Measurements from ENCODE around the gene MAML2.

MAML2 gene

DNA sequence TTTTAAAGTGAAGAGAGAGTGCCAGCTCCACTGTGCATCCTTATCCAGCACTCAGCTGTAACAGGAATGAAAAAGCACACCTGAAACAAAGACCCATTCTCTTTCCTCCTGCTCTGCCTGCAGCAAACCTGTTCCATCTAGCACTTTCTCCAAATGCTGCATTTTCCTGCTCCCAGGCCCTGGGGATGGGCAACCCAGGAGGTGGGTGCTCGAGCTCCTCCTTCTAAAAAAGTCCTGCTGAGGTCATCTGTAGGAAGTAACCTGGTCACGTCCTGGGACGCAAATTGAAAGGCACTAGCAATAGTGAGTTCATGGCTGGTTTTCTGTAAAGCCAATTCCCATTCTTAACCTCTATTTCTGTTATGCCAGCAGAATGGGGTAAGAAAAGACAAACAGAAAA is 173.7 kb downstream of the MAML2 start:
- H3K27ac ChIP-seq, result no peak overlapping the region
- TF ChIP-seq, protein P1, sequence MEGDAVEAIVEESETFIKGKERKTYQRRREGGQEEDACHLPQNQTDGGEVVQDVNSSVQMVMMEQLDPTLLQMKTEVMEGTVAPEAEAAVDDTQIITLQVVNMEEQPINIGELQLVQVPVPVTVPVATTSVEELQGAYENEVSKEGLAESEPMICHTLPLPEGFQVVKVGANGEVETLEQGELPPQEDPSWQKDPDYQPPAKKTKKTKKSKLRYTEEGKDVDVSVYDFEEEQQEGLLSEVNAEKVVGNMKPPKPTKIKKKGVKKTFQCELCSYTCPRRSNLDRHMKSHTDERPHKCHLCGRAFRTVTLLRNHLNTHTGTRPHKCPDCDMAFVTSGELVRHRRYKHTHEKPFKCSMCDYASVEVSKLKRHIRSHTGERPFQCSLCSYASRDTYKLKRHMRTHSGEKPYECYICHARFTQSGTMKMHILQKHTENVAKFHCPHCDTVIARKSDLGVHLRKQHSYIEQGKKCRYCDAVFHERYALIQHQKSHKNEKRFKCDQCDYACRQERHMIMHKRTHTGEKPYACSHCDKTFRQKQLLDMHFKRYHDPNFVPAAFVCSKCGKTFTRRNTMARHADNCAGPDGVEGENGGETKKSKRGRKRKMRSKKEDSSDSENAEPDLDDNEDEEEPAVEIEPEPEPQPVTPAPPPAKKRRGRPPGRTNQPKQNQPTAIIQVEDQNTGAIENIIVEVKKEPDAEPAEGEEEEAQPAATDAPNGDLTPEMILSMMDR (conservative IDR thresholded peaks at IDR 0.05), result no peak
- TF ChIP-seq ZFX (IDR thresholded peaks at IDR 0.05), result no peak

DNA sequence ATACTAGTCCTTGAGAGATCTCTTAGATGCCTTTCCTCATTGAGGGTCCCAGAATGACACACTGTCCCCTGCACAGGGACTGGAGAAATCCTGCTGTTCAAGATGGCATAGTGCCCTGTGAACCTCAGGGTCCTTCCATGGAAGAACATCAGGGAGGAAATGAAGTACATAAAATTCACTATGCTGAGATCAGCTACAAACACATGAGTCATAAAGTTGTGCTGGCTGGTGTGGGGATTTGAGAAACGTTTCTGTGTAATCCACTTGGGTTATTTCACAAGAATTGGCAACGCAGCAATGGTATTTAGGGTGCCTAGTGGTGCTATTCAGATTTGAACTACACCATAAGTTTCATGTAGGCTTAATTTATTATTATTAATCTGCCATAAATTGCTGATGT is 174.4 kb downstream of the MAML2 start:
- TF ChIP-seq, protein P1 (conservative IDR thresholded peaks at IDR 0.05), result no peak
- no peak for TF ChIP-seq ZFX (IDR thresholded peaks at IDR 0.05)
- H3K27ac ChIP-seq, result no peak overlapping the region

DNA sequence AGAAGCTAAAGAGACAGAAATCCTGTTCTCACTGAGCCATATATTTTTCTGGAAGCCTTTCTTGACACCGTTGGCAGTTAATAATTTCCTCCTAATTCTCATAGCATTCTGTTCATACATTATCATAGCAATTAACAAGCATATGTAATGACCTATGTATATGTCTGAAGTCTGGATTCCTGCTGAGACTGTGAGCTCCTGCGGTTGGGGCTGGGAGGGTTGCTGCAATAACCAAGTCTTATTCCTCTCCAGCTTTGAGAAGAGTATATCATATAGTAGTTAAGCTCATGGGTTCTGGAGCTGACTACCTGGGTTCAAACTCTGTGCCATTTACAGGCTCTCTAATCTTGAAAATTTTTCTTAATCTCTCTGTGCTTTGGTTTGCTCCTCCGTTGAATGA is 175.2 kb downstream of the MAML2 start:
- no peak overlapping the region for H3K27ac ChIP-seq
- no peak for TF ChIP-seq ZFX (IDR thresholded peaks at IDR 0.05)
- TF ChIP-seq, protein P1 (conservative IDR thresholded peaks at IDR 0.05), result no peak

DNA sequence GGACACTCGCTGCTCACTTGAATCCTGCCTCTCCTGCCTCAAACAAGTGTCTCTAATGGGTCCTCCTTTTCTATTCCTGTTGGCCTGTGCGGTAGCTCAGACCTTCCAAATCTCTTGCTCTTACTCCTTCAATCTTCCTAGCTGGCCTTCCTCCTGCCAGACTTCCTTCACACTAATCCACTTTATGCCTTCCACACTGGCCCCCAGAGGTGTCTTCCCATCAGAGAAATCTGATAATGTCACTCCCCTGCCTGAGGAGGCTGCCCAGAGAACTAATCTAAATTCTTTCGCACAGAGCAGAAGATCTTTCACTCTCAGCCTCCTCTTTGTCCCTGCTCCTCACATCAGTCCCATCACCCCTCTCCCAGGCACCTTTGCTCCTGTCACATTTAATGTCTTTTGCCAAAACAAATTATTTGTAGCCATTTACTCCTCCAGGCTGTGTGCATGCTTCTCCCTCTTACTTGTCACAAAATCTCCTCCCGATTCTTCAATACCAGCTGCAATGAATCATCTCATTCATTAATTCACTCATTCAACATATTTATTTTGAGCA is 175.7 kb downstream of the MAML2 start:
- no peak overlapping the region for H3K27ac ChIP-seq
- TF ChIP-seq ZFX (IDR thresholded peaks at IDR 0.05), result no peak
- TF ChIP-seq, protein P1 (conservative IDR thresholded peaks at IDR 0.05), result no peak

DNA sequence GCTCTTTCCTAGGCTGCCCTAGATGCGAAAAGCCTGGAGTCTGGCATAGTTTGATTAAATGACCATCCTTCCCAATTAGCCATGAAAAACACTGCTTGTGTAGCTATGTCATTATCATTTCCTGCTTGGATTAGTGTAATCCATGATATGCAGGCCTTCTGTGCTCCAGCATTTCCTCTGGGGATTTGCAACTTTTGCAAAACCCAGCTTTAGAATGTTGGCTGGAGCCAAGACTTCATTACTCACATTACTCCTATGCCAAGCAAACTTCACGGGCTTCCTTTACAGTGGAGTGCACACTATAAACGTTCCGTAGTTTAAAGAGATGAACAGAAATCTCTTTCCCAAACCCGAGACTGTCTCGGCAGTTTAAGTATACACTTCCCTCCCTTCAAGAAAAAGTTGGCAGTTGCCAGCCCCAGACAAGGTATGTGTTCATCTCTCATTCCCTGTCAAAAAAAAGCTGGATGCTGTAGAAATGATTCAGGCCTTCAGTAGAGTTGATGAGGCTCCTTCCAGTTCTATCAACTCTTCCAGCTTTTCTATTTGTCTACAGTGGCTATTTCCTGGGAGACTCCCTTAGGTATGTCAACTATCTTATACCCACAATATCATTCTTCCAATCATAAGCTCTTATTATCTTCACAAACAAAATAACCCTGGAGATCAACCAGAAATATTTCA is 180.0 kb downstream of the MAML2 start:
- H3K27ac ChIP-seq, result no peak overlapping the region
- no peak for TF ChIP-seq ZFX (IDR thresholded peaks at IDR 0.05)
- TF ChIP-seq, protein P1 (conservative IDR thresholded peaks at IDR 0.05), result no peak

DNA sequence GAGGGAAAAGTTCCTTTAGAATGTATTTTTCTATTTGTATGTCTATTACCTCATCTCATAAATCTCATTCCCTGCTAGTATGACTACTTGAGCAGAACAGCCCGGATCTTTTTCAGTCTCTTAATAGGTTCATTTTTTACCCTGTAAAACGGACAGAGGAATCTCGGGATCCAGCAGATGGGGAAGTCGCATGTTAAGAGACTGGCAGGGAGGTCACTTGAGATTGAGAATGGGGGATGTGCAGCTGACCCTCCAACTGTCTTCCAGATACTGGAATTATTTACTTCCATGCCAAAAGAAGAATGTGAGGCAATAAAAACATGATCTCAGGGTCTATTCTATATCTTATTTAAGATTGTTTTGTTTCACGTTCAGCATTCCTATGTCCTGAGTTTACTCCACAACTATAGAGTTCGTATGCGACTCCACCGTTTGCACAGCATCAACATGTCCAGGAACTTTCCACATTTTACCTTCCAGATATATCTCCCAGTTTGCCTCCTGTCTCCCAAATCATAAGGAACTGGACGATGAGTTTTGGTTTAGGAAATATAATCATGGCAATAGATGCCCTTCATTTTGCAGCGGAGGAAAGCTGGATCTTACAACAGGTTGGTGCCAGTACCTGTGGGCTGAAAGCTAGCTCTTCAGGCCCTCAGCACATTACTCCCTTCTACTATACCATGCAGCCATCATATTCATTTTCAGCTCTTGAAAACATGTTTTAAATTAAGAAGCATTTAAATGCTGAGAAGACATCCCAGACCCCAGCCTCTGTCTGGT is 181.5 kb downstream of the MAML2 start:
- no peak overlapping the region for H3K27ac ChIP-seq
- TF ChIP-seq, protein P1 (conservative IDR thresholded peaks at IDR 0.05), result no peak
- TF ChIP-seq ZFX (IDR thresholded peaks at IDR 0.05), result no peak

DNA sequence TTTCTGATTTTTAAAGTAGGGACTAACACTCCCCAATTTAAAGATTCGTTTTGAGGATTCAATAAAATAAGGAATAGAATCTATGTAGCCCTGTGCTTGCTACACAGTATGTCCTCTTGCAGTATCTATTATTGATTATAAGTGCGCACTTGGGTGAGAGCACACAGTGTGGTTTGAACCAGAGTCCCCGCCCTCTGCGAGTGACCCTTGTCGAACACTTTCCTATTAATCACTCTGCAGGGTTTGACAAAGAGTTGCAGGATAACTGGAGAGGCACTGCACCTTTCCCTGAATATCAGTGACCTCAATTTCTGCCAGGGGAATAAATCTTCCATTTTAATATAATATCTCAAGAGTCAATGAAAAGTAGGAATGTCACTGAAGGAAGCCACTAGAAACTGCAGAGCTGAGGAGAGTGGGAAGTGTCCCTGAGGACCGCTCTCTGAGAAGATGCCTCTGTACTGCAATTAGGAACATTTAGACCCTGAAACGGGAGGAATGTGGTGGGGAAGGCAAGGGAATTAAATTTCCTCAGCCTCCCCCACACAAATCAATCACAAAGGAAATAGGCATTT is 182.2 kb downstream of the MAML2 start:
- TF ChIP-seq, protein P1 (conservative IDR thresholded peaks at IDR 0.05), result no peak
- TF ChIP-seq ZFX (IDR thresholded peaks at IDR 0.05), result no peak
- H3K27ac ChIP-seq, result no peak overlapping the region

Data from C4-2B (cell line).